DOHH2 (cell line): ENCODE measurements around the gene GALNT15.

Experiments used
- H3F3A ChIP-seq: fragments of 200-600 bp; sonication (generic), shearing (Covaris generic); 2 replicates; pipeline ENCODE4 v1.6.0; 2016; ENCODE audit warnings: antibody characterized with exemption, mild to moderate bottlenecking; ENCODE audit not compliant: control insufficient read depth, insufficient read depth
- H3K27ac ChIP-seq: fragments of 200-600 bp; sonication (generic); 2 replicates; pipeline ENCODE4 v1.5.1; 2014; ENCODE audit warnings: low read depth, mild to moderate bottlenecking, low read length, moderate library complexity
- H3K27me3 ChIP-seq: fragments of 200-600 bp; sonication (generic); 2 replicates; pipeline ENCODE4 v1.6.1; 2014; ENCODE audit warnings: mild to moderate bottlenecking, low read length, mixed read lengths; ENCODE audit not compliant: control insufficient read depth
- H3K36me3 ChIP-seq: fragments of 200-600 bp; sonication (generic); 2 replicates; pipeline ENCODE4 v1.6.1; 2014; ENCODE audit warnings: mild to moderate bottlenecking, low read length, moderate library complexity, mixed read lengths; ENCODE audit not compliant: control insufficient read depth
- H3K4me1 ChIP-seq: fragments of 200-600 bp; sonication (generic); 2 replicates; pipeline ENCODE4 v1.6.1; 2014; ENCODE audit warnings: mild to moderate bottlenecking, low read length, mixed read lengths; ENCODE audit not compliant: control insufficient read depth
- H3K4me2 ChIP-seq: fragments of 200-600 bp; sonication (generic); 2 replicates; pipeline ENCODE4 v1.6.0; 2014; ENCODE audit warnings: mild to moderate bottlenecking, low read length, moderate library complexity
- H3K4me3 ChIP-seq: fragments of 200-600 bp; sonication (generic); 2 replicates; pipeline ENCODE4 v1.5.1; 2014; ENCODE audit warnings: mild to moderate bottlenecking, low read length, mixed read lengths
- H3K79me2 ChIP-seq: fragments of 200-600 bp; sonication (generic); 2 replicates; pipeline ENCODE4 v1.6.1; 2014; ENCODE audit warnings: mild to moderate bottlenecking, low read length, mixed read lengths; ENCODE audit not compliant: control insufficient read depth
- H3K9me2 ChIP-seq: fragments of 200-600 bp; sonication (generic); replicated peaks from 2 replicates; pipeline ENCODE4 v1.6.1; 2014; ENCODE audit warnings: mild to moderate bottlenecking, low read length, mixed read lengths; ENCODE audit not compliant: control insufficient read depth
- H3K9me3 ChIP-seq: fragments of 200-600 bp; sonication (generic); 2 replicates; pipeline ENCODE4 v1.6.1; 2014; ENCODE audit warnings: antibody characterized with exemption, low read length, mixed read lengths; ENCODE audit not compliant: control insufficient read depth, insufficient read depth
- H4K20me1 ChIP-seq: fragments of 200-600 bp; sonication (generic); 2 replicates; pipeline ENCODE4 v1.6.0; 2014; ENCODE audit warnings: low read depth, mild to moderate bottlenecking, antibody characterized with exemption, low read length, moderate library complexity; ENCODE audit not compliant: control insufficient read depth, insufficient read depth
- EZH2phosphoT487 ChIP-seq: fragments of 200-600 bp; sonication (generic); IDR thresholded peaks from 2 replicates; pipeline ENCODE4 v1.6.1; 2017; ENCODE audit warnings: borderline replicate concordance, mild to moderate bottlenecking, antibody characterized with exemption, low read length, moderate library complexity, mixed read lengths
- TF ChIP-seq, protein P1 (sequence below): fragments of 200-600 bp; sonication (generic); IDR thresholded peaks from one replicate; pipeline ENCODE4 v1.5.1; 2014; ENCODE audit warnings: antibody characterized with exemption, mild to moderate bottlenecking, low read depth, low read length; ENCODE audit not compliant: poor library complexity, severe bottlenecking

GALNT15 gene

DNA sequence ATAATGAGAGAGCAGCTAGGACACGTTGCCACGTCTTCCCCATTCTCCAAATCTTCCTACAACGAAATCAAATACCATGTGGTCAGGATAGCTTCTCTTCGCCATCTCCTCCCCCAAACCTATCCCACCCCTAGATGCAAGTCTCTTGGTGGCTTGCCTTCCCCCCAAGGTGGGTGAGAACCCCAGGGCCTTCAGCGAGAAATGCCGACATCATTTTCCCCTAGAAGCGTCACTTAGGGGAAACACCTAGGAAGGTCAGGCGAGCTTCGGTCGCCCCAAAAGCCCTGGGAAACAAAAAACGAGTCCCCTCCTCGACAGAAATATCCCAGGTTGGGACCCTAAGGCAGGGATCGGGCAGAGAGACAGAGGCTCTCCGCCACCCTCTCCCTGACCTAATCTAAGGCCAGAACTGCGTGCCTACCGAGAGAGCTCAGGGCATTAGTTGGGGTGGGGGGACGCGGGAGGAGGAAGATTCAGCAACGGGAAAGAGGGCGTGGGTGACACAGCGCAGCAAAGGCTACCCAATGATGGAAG, 89.8 kb downstream of the GALNT15 start:
- Histone ChIP-seq H4K20me1 (no peaks in the 10 kb centered on the region), H3K9me2 (no peaks in the 10 kb centered on the region), H3K4me2 (peak overlapping the region; percentile 97), H3K27me3 (no peaks in the 10 kb centered on the region), H3K4me3 (peak overlapping the region; percentile 94), H3K9me3 (no peaks in the 10 kb centered on the region), H3K36me3 (peaks cover 25% of the 10 kb centered on the region), H3F3A (no peaks in the 10 kb centered on the region), H3K79me2 (peaks cover 67% of the 10 kb centered on the region), H3K27ac (peak overlapping the region; percentile 36; the same call in 1 of the 2 replicates), H3K4me1 (peaks cover 35% of the 10 kb centered on the region)
- no peak for TF ChIP-seq EZH2phosphoT487
- TF ChIP-seq, protein P1, sequence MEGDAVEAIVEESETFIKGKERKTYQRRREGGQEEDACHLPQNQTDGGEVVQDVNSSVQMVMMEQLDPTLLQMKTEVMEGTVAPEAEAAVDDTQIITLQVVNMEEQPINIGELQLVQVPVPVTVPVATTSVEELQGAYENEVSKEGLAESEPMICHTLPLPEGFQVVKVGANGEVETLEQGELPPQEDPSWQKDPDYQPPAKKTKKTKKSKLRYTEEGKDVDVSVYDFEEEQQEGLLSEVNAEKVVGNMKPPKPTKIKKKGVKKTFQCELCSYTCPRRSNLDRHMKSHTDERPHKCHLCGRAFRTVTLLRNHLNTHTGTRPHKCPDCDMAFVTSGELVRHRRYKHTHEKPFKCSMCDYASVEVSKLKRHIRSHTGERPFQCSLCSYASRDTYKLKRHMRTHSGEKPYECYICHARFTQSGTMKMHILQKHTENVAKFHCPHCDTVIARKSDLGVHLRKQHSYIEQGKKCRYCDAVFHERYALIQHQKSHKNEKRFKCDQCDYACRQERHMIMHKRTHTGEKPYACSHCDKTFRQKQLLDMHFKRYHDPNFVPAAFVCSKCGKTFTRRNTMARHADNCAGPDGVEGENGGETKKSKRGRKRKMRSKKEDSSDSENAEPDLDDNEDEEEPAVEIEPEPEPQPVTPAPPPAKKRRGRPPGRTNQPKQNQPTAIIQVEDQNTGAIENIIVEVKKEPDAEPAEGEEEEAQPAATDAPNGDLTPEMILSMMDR, result no peak

DNA sequence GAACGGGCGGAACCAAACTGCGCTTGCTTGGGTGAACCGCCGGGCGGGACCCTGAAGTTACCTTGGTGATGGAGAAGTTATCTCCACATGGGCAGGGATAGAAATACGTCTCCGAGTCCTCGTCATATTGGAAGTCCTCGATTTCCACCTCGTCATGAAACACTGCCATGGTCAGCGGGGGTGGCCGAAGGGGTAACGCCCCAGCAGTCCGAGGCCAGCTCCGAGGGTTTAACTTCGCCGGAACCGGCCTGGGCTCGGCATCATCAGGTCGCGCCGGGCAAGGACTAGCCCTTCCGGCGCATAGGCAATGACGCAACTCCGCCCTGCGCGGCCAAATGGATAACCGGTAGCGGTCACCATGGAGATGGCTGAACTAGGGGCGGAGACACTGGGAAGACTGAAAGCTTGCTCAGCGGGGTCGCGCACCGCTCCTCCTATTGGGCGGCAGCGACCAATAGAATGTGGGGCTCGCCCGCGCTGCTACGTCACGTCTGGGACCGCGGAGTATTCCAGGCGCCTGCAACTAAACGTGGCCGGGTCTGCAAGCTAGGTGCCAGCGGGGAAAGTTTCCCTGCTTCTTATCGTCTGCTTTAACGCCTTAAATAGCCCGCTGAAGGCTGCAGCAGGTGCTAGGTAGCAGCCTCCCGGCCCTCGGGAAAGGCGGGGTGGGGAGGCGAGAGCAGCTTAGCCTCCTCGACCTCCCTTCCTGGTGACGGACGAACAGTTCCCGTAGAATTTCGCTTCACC, 90.4 kb downstream of the GALNT15 start, which contains the start of the genes DPH3 and OXNAD1:
TSS of gene DPH3 (minus strand) at position 236 of the 747 bp plus-strand sequence. CDS start at position 169, 67 bp downstream.
TSS of gene OXNAD1 (plus strand) at position 505 of the 747 bp plus-strand sequence. CDS start 5,741 bp downstream, outside the sequence.
- peaks cover 35% of the 10 kb centered on the region for H3K4me1 ChIP-seq
- no peaks in the 10 kb centered on the region for H3K9me2 ChIP-seq
- H3K27me3 ChIP-seq, result no peaks in the 10 kb centered on the region
- H3K4me2 ChIP-seq, result peak within 1 kb of the TSS; percentile 97
- no peaks in the 10 kb centered on the region for H3K9me3 ChIP-seq
- TF ChIP-seq EZH2phosphoT487, result no peak
- TF ChIP-seq, protein P1, result no peak
- H3K27ac ChIP-seq, result peak within 1 kb of the TSS; percentile 36
- no peaks in the 10 kb centered on the region for H3F3A ChIP-seq
- H3K36me3 ChIP-seq, result peaks cover 27% of the 10 kb centered on the region
- no peaks in the 10 kb centered on the region for H4K20me1 ChIP-seq
- peaks cover 68% of the 10 kb centered on the region for H3K79me2 ChIP-seq
- H3K4me3 ChIP-seq, result peak within 1 kb of the TSS; percentile 94

DNA sequence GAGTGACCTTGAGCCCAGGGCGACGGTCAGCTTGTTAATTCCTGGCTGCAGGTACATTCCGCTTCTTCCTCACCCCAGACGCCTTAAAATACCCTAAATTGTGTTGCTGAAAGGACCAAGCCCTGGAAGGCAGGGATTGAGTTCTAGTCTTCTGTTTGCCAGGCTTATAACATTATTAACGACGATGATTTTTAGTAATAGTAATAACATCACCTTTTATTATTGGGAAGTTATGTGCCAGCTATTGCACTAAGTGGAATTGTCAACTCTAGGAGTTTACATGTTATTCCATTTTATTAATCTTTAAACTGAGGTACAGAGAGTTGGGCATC, 90.9 kb downstream of the GALNT15 start:
- Histone ChIP-seq H3K79me2 (peaks cover 68% of the 10 kb centered on the region), H3K27ac (no peak overlapping the region; the same call in 1 of the 2 replicates), H3F3A (no peaks in the 10 kb centered on the region)

More for the DNA sequence above, 90.9 kb downstream of the GALNT15 start:
- H3K9me2 ChIP-seq, result no peaks in the 10 kb centered on the region
- H3K4me1 ChIP-seq, result peaks cover 35% of the 10 kb centered on the region
- peak overlapping the region; percentile 74 for H3K4me2 ChIP-seq
- H3K27me3 ChIP-seq, result no peaks in the 10 kb centered on the region
- no peaks in the 10 kb centered on the region for H4K20me1 ChIP-seq
- TF ChIP-seq EZH2phosphoT487, result no peak
- TF ChIP-seq, protein P1, result no peak
- H3K9me3 ChIP-seq, result no peaks in the 10 kb centered on the region
- H3K4me3 ChIP-seq, result peak overlapping the region; percentile 94
- H3K36me3 ChIP-seq, result peaks cover 27% of the 10 kb centered on the region
